ENCODE data around the gene PGA4.

GRCh38 chr11:61198361-61198760 is 23.8 kb upstream of the PGA4 start:
- TF ChIP-seq CTCF (IDR thresholded peaks at IDR 0.05), result no peak
- no peak for TF ChIP-seq POLR2A (IDR thresholded peaks at IDR 0.05)

All from esophagus squamous epithelium (tissue), 4 donors.